Measurements from ENCODE around the gene DES.

DNA sequence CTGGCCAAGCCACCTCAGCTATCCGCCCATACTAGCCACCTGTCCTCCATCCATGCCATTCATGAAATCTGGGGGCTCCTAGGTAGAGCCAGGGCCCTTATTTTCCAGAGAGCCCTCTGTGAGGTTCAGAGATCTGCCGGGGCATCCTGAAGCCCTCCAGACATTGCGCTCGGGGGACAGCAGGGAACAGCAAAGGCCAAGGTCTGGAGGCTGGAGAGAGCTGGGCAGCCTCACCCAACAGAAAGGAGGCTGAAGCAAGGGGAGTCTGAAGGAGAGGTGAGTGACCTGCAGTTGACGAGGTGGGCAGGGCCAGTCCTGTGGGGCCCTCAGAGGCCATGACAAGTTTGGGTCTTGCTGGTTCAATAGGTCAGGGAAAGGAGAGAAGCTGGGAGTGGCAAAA, 8.6 kb upstream of the DES start:
- TF ChIP-seq, protein P1, sequence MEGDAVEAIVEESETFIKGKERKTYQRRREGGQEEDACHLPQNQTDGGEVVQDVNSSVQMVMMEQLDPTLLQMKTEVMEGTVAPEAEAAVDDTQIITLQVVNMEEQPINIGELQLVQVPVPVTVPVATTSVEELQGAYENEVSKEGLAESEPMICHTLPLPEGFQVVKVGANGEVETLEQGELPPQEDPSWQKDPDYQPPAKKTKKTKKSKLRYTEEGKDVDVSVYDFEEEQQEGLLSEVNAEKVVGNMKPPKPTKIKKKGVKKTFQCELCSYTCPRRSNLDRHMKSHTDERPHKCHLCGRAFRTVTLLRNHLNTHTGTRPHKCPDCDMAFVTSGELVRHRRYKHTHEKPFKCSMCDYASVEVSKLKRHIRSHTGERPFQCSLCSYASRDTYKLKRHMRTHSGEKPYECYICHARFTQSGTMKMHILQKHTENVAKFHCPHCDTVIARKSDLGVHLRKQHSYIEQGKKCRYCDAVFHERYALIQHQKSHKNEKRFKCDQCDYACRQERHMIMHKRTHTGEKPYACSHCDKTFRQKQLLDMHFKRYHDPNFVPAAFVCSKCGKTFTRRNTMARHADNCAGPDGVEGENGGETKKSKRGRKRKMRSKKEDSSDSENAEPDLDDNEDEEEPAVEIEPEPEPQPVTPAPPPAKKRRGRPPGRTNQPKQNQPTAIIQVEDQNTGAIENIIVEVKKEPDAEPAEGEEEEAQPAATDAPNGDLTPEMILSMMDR (IDR thresholded peaks at IDR 0.05) = no peak
- TF ChIP-seq POLR2A (IDR thresholded peaks at IDR 0.05) = no peak
